Smooth muscle cell (in vitro differentiated cells): Measurements from ENCODE around the gene GMEB2. TPM values are rescaled to one million over a fixed set of nuclear protein-coding genes. Genes with fewer than 3 reads are reported as not detected.

ENCODE experiments used
- DNase-seq: peaks from one replicate; lab custom pipeline; 2025; ENCODE audit not compliant: unreplicated experiment; lab: John Stamatoyannopoulos, UW
- H2AFZ ChIP-seq: fragments of 200-600 bp; sonication (generic); 2 replicates; pipeline ENCODE4 v1.6.0; 2016; ENCODE audit warnings: antibody characterized with exemption, low read depth, mild to moderate bottlenecking
- H3F3A ChIP-seq: fragments of 200-600 bp; sonication (generic); 2 replicates; pipeline ENCODE4 v1.6.0; 2017; ENCODE audit warnings: antibody characterized with exemption, low read depth
- H3K27ac ChIP-seq: fragments of 200-600 bp; sonication (generic); 2 replicates; pipeline ENCODE4 v1.5.1; 2016; ENCODE audit warnings: low read depth, mild to moderate bottlenecking
- H3K27me3 ChIP-seq: fragments of 200-600 bp; sonication (generic); 2 replicates; pipeline ENCODE4 v1.6.1; 2016; ENCODE audit warnings: low read depth, mild to moderate bottlenecking
- H3K36me3 ChIP-seq: fragments of 200-600 bp; sonication (generic); 2 replicates; pipeline ENCODE4 v1.5.1; 2016; ENCODE audit warnings: low read depth
- H3K4me1 ChIP-seq: fragments of 200-600 bp; sonication (generic); 2 replicates; pipeline ENCODE4 v1.5.1; 2016; ENCODE audit warnings: low read depth
- H3K4me2 ChIP-seq: fragments of 200-600 bp; sonication (generic); 2 replicates; pipeline ENCODE4 v1.6.0; 2016; ENCODE audit warnings: mild to moderate bottlenecking
- H3K4me3 ChIP-seq: fragments of 200-600 bp; sonication (generic); 2 replicates; pipeline ENCODE4 v1.5.1; 2016; ENCODE audit warnings: mild to moderate bottlenecking
- H3K79me2 ChIP-seq: fragments of 200-600 bp; sonication (generic); 2 replicates; pipeline ENCODE4 v1.6.0; 2016; ENCODE audit warnings: low read depth, mild to moderate bottlenecking
- H3K9ac ChIP-seq: fragments of 200-600 bp; sonication (generic); 2 replicates; pipeline ENCODE4 v1.6.0; 2016; ENCODE audit warnings: low read depth
- H3K9me3 ChIP-seq: fragments of 200-600 bp; sonication (generic); replicated peaks from 2 replicates; pipeline ENCODE4 v1.5.1; 2016; ENCODE audit warnings: low read depth
- H4K20me1 ChIP-seq: fragments of 200-600 bp; sonication (generic); 2 replicates; pipeline ENCODE4 v1.6.0; 2016; ENCODE audit warnings: low read depth
- WGBS: methylation state at CpG from one replicate; pipeline ENCODE4 v1.1.7; 2016; ENCODE audit warnings: low lambda C conversion rate; 5-methylcytosine and 5-hydroxymethylcytosine counted together
- polyA plus RNA-seq: library from polyadenylated mRNA; unstranded; fragments of >200 nt; fragmentation: Nextera tagmentation; extraction: Ambion mirVana; gene quantifications from 2 replicates; pipeline ENCODE4 v1.2.1, GENCODE V29; 2016
- total RNA-seq: library from RNA; depleted of rRNA; stranded (reverse); fragments of >200 nt; gene quantifications from 2 replicates; pipeline ENCODE4 v1.2.3, GENCODE V29; 2014
- TF ChIP-seq, protein P1 (sequence below): fragments of 200-600 bp; sonication (generic); IDR thresholded peaks from 2 replicates; pipeline ENCODE4 v1.5.1; 2017; ENCODE audit warnings: borderline replicate concordance, mild to moderate bottlenecking, antibody characterized with exemption; ENCODE audit not compliant: insufficient read depth, poor library complexity, severe bottlenecking

GMEB2 gene
- total and polyA plus RNA-seq, 2 experiments from 2014 or later, result 8.9 to 11.3 TPM

DNA sequence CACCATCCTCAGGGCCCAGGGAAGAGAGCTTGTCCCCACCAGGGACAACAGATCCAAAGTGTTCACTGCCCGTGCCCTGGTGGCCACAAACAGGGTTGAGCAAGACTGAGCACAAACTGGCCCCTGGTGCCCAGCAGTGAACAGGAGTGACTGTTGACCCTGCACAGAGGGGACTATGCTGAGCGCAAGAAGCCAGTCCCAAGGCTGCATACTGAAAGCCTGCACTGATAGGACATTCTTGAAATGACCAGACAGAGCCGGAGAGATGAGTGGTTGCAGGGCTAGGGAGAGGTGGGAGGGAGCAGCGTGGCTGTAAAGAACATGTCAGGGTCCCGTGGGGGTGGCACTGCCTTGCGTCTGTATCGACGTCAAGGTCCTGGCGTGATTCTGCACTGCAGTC is 75.8 kb downstream of the GMEB2 start:
- H3K4me3 ChIP-seq, result no peak overlapping the region
- DNase-seq, result no peak
- H3K9me3 ChIP-seq, result no peaks in the 10 kb centered on the region
- H3K4me2 ChIP-seq, result no peak overlapping the region
- no peaks in the 10 kb centered on the region for H3K36me3 ChIP-seq
- H3K79me2 ChIP-seq, result no peaks in the 10 kb centered on the region
- TF ChIP-seq, protein P1, sequence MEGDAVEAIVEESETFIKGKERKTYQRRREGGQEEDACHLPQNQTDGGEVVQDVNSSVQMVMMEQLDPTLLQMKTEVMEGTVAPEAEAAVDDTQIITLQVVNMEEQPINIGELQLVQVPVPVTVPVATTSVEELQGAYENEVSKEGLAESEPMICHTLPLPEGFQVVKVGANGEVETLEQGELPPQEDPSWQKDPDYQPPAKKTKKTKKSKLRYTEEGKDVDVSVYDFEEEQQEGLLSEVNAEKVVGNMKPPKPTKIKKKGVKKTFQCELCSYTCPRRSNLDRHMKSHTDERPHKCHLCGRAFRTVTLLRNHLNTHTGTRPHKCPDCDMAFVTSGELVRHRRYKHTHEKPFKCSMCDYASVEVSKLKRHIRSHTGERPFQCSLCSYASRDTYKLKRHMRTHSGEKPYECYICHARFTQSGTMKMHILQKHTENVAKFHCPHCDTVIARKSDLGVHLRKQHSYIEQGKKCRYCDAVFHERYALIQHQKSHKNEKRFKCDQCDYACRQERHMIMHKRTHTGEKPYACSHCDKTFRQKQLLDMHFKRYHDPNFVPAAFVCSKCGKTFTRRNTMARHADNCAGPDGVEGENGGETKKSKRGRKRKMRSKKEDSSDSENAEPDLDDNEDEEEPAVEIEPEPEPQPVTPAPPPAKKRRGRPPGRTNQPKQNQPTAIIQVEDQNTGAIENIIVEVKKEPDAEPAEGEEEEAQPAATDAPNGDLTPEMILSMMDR, result no peak
- 58% methylated on average over 9 of the region's 9 CpGs for WGBS
- no peaks in the 10 kb centered on the region for H4K20me1 ChIP-seq
- peaks cover 18% of the 10 kb centered on the region for H3F3A ChIP-seq
- H3K27me3 ChIP-seq, result no peaks in the 10 kb centered on the region
- H3K27ac ChIP-seq, result no peak overlapping the region
- H3K4me1 ChIP-seq, result peaks cover 8% of the 10 kb centered on the region
- H3K9ac ChIP-seq, result no peak overlapping the region
- no peak overlapping the region for H2AFZ ChIP-seq

DNA sequence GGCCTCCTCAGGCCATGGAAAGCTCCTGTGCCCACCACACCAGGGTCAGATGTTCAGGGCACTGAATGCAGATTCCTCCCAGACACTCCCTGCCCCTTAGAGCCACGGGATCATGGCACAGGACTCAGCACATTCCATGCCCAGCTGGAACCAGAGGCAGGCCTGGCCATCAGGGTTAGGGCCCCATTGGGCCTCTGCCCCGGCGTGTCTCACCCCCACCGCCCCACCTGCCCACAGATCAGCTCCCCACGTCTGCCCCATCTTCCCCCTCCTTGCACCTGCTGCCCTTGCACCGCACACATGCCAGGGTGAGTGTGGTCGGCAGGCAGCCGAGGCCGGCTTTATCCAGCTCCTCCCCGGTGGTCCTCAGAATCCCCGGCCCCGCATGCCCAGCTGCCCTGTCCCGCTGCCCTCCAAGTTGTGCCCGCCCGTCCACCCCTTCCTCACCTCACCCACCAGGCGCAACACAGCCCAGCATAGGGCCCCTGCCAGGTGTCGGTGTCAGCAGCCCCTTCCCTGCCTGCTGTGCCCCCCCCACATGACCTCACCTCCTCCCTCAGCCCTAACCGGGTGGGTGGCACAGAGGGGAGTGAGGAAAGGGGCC is 77.1 kb downstream of the GMEB2 start:
- TF ChIP-seq, protein P1, result no peak
- Histone ChIP-seq H3K4me3 (no peak overlapping the region), H3K79me2 (no peaks in the 10 kb centered on the region), H3K27ac (no peak overlapping the region), H2AFZ (no peak overlapping the region), H3K36me3 (no peaks in the 10 kb centered on the region), H3F3A (peaks cover 16% of the 10 kb centered on the region), H4K20me1 (no peaks in the 10 kb centered on the region), H3K4me1 (peaks cover 7% of the 10 kb centered on the region), H3K9me3 (no peaks in the 10 kb centered on the region), H3K4me2 (no peak overlapping the region), H3K27me3 (no peaks in the 10 kb centered on the region), H3K9ac (no peak overlapping the region)
- DNase-seq, result no peak
- 94% methylated on average over 4 of the region's 18 CpGs for WGBS

DNA sequence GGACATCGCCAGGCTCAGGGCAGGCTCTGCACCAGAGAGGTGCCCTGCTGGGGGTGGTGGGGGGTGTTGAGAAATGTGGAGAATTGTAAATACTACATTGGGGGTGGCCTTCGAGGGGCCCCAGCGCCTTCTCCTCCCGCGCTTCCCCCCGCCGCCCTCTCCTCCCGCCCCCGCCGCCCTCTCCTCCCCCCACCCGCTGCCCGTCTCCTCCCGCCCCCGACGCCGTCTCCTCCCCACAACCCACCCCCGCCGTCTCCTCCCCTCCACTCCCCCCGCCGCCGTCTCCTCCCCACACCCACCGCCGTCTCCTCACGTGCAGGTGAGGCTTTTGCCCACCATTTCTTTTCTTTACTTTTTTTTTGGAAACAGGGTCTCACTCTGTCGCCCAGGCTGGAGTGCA is 77.9 kb downstream of the GMEB2 start:
- no peak overlapping the region for H3K4me2 ChIP-seq
- H3K79me2 ChIP-seq, result no peaks in the 10 kb centered on the region
- H3K4me1 ChIP-seq, result no peaks in the 10 kb centered on the region
- H3K36me3 ChIP-seq, result no peaks in the 10 kb centered on the region
- TF ChIP-seq, protein P1, result no peak
- H2AFZ ChIP-seq, result no peak overlapping the region
- no peak overlapping the region for H3K27ac ChIP-seq
- WGBS, result 75% methylated on average over 3 of the region's 25 CpGs
- peaks cover 9% of the 10 kb centered on the region for H3F3A ChIP-seq
- H3K4me3 ChIP-seq, result no peak overlapping the region
- no peaks in the 10 kb centered on the region for H3K9me3 ChIP-seq
- H3K27me3 ChIP-seq, result no peaks in the 10 kb centered on the region
- no peak overlapping the region for H3K9ac ChIP-seq
- H4K20me1 ChIP-seq, result no peaks in the 10 kb centered on the region
- no peak for DNase-seq

DNA sequence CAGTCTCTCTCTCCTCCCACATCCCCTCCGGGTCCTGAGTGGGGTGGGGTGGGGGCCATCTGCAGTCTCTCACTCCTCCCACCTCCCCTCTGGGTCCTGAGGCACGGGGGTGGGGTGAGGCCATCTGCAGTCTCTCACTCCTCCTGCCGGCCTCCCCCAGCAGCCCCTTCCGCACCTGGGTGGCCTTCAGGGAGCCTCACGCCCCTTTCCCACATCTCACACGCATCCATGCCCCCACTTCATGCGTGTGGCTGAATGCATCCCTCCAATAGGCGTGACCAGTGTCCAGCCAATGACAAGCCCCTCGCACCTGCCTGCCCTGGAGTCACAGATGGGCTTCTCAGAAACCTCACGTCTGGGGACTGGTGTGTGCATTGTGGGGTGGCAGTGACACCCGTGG is 78.4 kb downstream of the GMEB2 start:
- Histone ChIP-seq H3K27ac (no peak overlapping the region), H3K79me2 (no peaks in the 10 kb centered on the region), H4K20me1 (no peaks in the 10 kb centered on the region), H3K4me2 (no peak overlapping the region), H3K4me1 (no peaks in the 10 kb centered on the region), H3K36me3 (no peaks in the 10 kb centered on the region), H3K9me3 (no peaks in the 10 kb centered on the region), H3K27me3 (no peaks in the 10 kb centered on the region), H3K4me3 (no peak overlapping the region), H2AFZ (no peak overlapping the region), H3K9ac (no peak overlapping the region), H3F3A (peaks cover 9% of the 10 kb centered on the region)
- 78% methylated on average over 9 of the region's 11 CpGs for WGBS
- DNase-seq, result no peak
- TF ChIP-seq, protein P1, result no peak
